GM12878 (cell line): ENCODE measurements around the gene GID8. TPM values are rescaled to one million over a fixed set of nuclear protein-coding genes. Genes with fewer than 3 reads are reported as not detected.

Experiments used
- ATAC-seq: fragments of 200-7000 bp; cut with Tn5 transposase; 3 replicates; pipeline ENCODE4 v1.9.1; 2020; ENCODE audit warnings: mild to moderate bottlenecking, moderate library complexity
- BruUV-seq: library from RNA; stranded (reverse); fragments of 400-500 nt; replicated peaks from 2 replicates; lab custom pipeline; 2021; lab: Mats Ljungman, UMichigan
- CTCF ChIA-PET: fragments of 300-600 bp; sonication (Branson Sonifier 250); formaldehyde crosslinking; extraction: SDS; loops from one replicate; lab custom pipeline; 2021; ENCODE audit warnings: inconsistent platforms; lab: Yijun Ruan, JAX
- POLR2A ChIA-PET: fragments of 350-600 bp; formaldehyde crosslinking; extraction: SDS; loops from one replicate; lab custom pipeline; 2021; ENCODE audit warnings: inconsistent platforms; lab: Charles Lee
- RAD21 ChIA-PET: fragments of 300-600 bp; sonication (Branson Sonifier 250); formaldehyde crosslinking; loops from one replicate; lab custom pipeline; 2023; ENCODE audit warnings: antibody characterized with exemption; ENCODE audit not compliant: unreplicated experiment; lab: Charles Lee
- SMC1A ChIA-PET: fragments of 300-600 bp; sonication (Branson Sonifier 250); formaldehyde crosslinking; loops from one replicate; lab custom pipeline; 2023; ENCODE audit not compliant: unreplicated experiment, uncharacterized antibody; lab: Charles Lee
- DNase-seq: peaks from one replicate; pipeline ENCODE4 v3.0.0-alpha.2; 2011; ENCODE audit warnings: low read depth, low spot score
- FAIRE-seq: peaks from 3 replicates; lab custom pipeline; 2011; peaks lifted over from hg19 to GRCh38; lab: Jason Lieb, UNC
- H2AFZ ChIP-seq: 2 replicates; pipeline ENCODE4 v1.6.0; 2011; ENCODE audit warnings: low read depth, low read length, control low read depth; ENCODE audit not compliant: control insufficient read depth
- H3K27ac ChIP-seq: 2 replicates; pipeline ENCODE4 v1.5.1; 2011; ENCODE audit warnings: control low read depth; ENCODE audit not compliant: control insufficient read depth, insufficient read depth
- H3K27me3 ChIP-seq, 2 experiments: replicated peaks in 1 of 2; 2 replicates each; pipeline versions ENCODE4 v1.6.0 to v1.6.1; 2011; ENCODE audit warnings: low read length in 1 of 2; ENCODE audit not compliant: control insufficient read depth in 2 of 2, insufficient read depth in 2 of 2
- H3K36me3 ChIP-seq, 2 experiments: 2 replicates each; pipeline ENCODE4 v1.5.1; 2011; ENCODE audit warnings: low read length in 1 of 2; ENCODE audit not compliant: control insufficient read depth in 2 of 2, insufficient read depth in 2 of 2
- H3K4me1 ChIP-seq: 2 replicates; pipeline ENCODE4 v1.6.1; 2011; ENCODE audit warnings: mild to moderate bottlenecking, low read length, moderate library complexity, mixed read lengths; ENCODE audit not compliant: control insufficient read depth, insufficient read depth
- H3K4me2 ChIP-seq: 2 replicates; pipeline ENCODE4 v1.6.0; 2011; ENCODE audit warnings: control low read depth; ENCODE audit not compliant: control insufficient read depth, insufficient read depth
- H3K4me3 ChIP-seq: fragments of 200-600 bp; sonication (generic); 2 replicates; pipeline ENCODE4 v1.5.1; 2016
- H3K79me2 ChIP-seq: 2 replicates; pipeline ENCODE4 v1.6.0; 2011; ENCODE audit warnings: low read length; ENCODE audit not compliant: control insufficient read depth, insufficient read depth
- H3K9ac ChIP-seq: 2 replicates; pipeline ENCODE4 v1.8.0; 2011; ENCODE audit warnings: low read length, control low read depth, mixed read lengths; ENCODE audit not compliant: control insufficient read depth, insufficient read depth
- H3K9me3 ChIP-seq: replicated peaks from 3 replicates; pipeline ENCODE4 v1.5.1; 2011; ENCODE audit warnings: mild to moderate bottlenecking, low read length; ENCODE audit not compliant: control insufficient read depth, insufficient read depth
- H4K20me1 ChIP-seq: 2 replicates; pipeline ENCODE4 v1.6.0; 2011; ENCODE audit not compliant: control insufficient read depth, insufficient read depth
- EED ChIP-seq: sonication (generic); IDR thresholded peaks from 2 replicates; pipeline ENCODE4 v1.6.1; 2016; ENCODE audit warnings: antibody characterized with exemption, low read depth
- IKZF2 ChIP-seq, 2 experiments: fragments of 450-650 bp; IDR thresholded peaks; 2 replicates each; pipeline ENCODE4 v1.6.1; 2017; ENCODE audit warnings: mild to moderate bottlenecking in 2 of 2, moderate library complexity in 2 of 2
- JUND ChIP-seq: IDR thresholded peaks from 2 replicates; pipeline ENCODE4 v1.6.1; 2012; ENCODE audit warnings: low read depth, mild to moderate bottlenecking, low read length, improper control_type of control experiment, moderate library complexity
- MYB ChIP-seq: fragments of 150-350 bp; IDR thresholded peaks from 2 replicates; pipeline ENCODE4 v1.6.1; 2014; ENCODE audit warnings: mild to moderate bottlenecking, low read depth, low read length, borderline replicate concordance
- MYC ChIP-seq: IDR thresholded peaks from 2 replicates; pipeline ENCODE4 v1.6.1; 2011; ENCODE audit warnings: mild to moderate bottlenecking, low read length, moderate library complexity, inconsistent platforms; ENCODE audit not compliant: insufficient read depth, insufficient replicate concordance, insufficient read length, severe bottlenecking
- NFIC ChIP-seq: IDR thresholded peaks from 2 replicates; pipeline ENCODE4 v1.6.1; 2012; ENCODE audit warnings: low read depth, mild to moderate bottlenecking, inconsistent platforms, low read length, moderate library complexity
- NFXL1 ChIP-seq: fragments of 450-650 bp; IDR thresholded peaks from 2 replicates; pipeline ENCODE4 v1.6.1; 2017; ENCODE audit warnings: antibody characterized with exemption, mild to moderate bottlenecking, borderline replicate concordance
- RBBP5 ChIP-seq: fragments of 200-600 bp; sonication (generic); conservative IDR thresholded peaks from 2 replicates; pipeline ENCODE4 v1.6.1; 2016
- SIX5 ChIP-seq: IDR thresholded peaks from 2 replicates; pipeline ENCODE4 v1.6.1; 2011; ENCODE audit warnings: mild to moderate bottlenecking, low read depth, low read length, moderate library complexity; ENCODE audit not compliant: severe bottlenecking
- SMARCA5 ChIP-seq: fragments of 450-650 bp; IDR thresholded peaks from 2 replicates; pipeline ENCODE4 v1.6.1; 2017; ENCODE audit warnings: mild to moderate bottlenecking
- YY1 ChIP-seq: IDR thresholded peaks from 2 replicates; pipeline ENCODE4 v1.6.1; 2011; ENCODE audit warnings: low read depth, mild to moderate bottlenecking, low read length
- WGBS: methylation state at CpG from one replicate; pipeline ENCODE4 v1.1.6; 2016; ENCODE audit warnings: low lambda C conversion rate; ENCODE audit not compliant: insufficient replicate concordance, insufficient coverage; ENCODE audit errors: missing lambda C conversion rate; 5-methylcytosine and 5-hydroxymethylcytosine counted together
- in situ Hi-C: fragments of 300-500 bp; cut with MboI; formaldehyde crosslinking; loops from 9 replicates; pipeline ENCODE4 v1.14.3; 2018; ENCODE audit warnings: mixed read lengths
- intact Hi-C: fragments of 100-400 bp; cut with micrococcal nuclease; formaldehyde crosslinking; loops from one replicate; pipeline ENCODE4 v1.14.2; 2022; ENCODE audit not compliant: unreplicated experiment
- polyA plus RNA-seq, 11 experiments: library from polyadenylated mRNA; depleted of rRNA in 4 of 11; unstranded in 6 of 11; stranded (reverse) in 5 of 11; fragments of >200 nt; fragmentation: Nextera tagmentation in 4 of 11; fragmentation: Illumina TruSeq in 1 of 11; extraction: Ambion mirVana in 4 of 11; extraction: Trizol in 1 of 11; gene quantifications; 1 replicate in 1 of 11; 2 replicates in 10 of 11; pipeline versions ENCODE4 v1.2.1 to v1.2.3, GENCODE V29; 2011 to 2016; ENCODE audit warnings: inconsistent platforms in 2 of 11, missing spikeins in 2 of 11, low read depth in 1 of 11
- total RNA-seq, 4 experiments: library from RNA; depleted of rRNA in 3 of 4; stranded (reverse); fragments of >200 nt in 3 of 4; fragmentation: Illumina TruSeq in 1 of 4; extraction: Trizol in 1 of 4; gene quantifications; 2 replicates each; pipeline versions ENCODE4 v1.2.1 to v1.2.3, GENCODE V29; 2013 to 2021
- TF ChIP-seq, protein P1 (sequence below), 3 experiments: IDR thresholded peaks in 2 of 3; conservative IDR thresholded peaks in 1 of 3; 2 replicates each; pipeline ENCODE4 v1.5.1; 2011; ENCODE audit warnings: low read depth in 3 of 3, low read length in 3 of 3, mild to moderate bottlenecking in 3 of 3, control low read depth in 2 of 3, moderate library complexity in 2 of 3, inconsistent platforms in 1 of 3, mixed read lengths in 1 of 3; ENCODE audit not compliant: control insufficient read depth in 2 of 3, insufficient read depth in 1 of 3; ENCODE audit errors: extremely low read depth in 1 of 3

The GID8 gene
- total and polyA plus RNA-seq, 10 of the 15 experiments (the other 5 are each of a cell fraction or from before 2014, with no cell fraction given) = 12.0 to 33.8 (median 22.2) TPM

DNA sequence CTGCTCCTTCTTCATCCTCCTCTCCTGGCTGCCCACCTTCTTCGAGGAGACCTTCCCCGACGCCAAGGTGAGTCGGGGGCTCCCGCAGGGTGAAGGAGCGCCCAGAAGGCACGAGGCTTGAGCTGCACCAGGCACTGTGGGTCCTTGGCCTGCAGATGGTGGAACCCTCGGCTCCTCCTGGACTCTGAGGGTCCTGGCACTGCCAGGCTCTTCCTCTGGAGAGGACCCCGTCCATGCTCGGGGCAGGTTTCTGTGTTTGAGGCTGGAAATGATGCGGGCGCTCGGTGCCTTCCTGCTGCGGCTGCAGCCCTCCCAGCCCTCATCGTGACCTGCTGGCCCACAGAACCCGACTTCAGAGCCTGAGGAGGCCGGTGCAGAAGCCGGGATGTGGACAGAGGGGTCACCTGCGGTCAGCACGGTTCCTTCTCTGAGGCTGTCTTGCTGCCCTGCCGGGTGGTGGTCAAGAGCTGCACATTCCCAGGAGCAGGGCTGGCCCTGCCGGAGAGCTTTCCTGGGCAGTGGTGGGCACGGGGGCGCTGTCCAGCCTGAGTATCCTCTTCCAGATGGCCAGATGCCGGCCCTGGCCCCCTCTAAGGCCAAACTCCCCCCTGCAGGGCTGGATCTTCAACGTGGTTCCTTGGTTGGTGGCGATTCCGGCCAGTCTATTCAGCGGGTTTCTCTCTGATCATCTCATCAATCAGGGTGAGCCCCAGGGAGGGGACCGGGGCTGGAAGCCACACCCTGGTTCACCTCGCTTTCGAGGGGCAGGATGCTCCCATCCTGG lies 25.9 kb downstream of the GID8 start:
- SMC1A ChIA-PET = no interaction called here
- Histone ChIP-seq H3K4me3 (no peak overlapping the region), H3K4me2 (no peak overlapping the region)
- no TSS peak for BruUV-seq
- TF ChIP-seq, protein P1, sequence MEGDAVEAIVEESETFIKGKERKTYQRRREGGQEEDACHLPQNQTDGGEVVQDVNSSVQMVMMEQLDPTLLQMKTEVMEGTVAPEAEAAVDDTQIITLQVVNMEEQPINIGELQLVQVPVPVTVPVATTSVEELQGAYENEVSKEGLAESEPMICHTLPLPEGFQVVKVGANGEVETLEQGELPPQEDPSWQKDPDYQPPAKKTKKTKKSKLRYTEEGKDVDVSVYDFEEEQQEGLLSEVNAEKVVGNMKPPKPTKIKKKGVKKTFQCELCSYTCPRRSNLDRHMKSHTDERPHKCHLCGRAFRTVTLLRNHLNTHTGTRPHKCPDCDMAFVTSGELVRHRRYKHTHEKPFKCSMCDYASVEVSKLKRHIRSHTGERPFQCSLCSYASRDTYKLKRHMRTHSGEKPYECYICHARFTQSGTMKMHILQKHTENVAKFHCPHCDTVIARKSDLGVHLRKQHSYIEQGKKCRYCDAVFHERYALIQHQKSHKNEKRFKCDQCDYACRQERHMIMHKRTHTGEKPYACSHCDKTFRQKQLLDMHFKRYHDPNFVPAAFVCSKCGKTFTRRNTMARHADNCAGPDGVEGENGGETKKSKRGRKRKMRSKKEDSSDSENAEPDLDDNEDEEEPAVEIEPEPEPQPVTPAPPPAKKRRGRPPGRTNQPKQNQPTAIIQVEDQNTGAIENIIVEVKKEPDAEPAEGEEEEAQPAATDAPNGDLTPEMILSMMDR (IDR thresholded peaks at IDR 0.05 in 2 of 3, conservative IDR thresholded peaks at IDR 0.05 in 1 of 3; ENCODE audit: control insufficient read depth in 2 of 3, extremely low read depth in 1 of 3, insufficient read depth in 1 of 3, low read depth in 3 of 3, low read length in 3 of 3) = no peak
- TF ChIP-seq RBBP5 = no peak
- TF ChIP-seq MYB = no peak
- TF ChIP-seq NFXL1 = no peak
- TF ChIP-seq NFIC = no peak
- TF ChIP-seq YY1 = no peak
- TF ChIP-seq EED = no peak
- no peak for TF ChIP-seq SIX5
- no peak for TF ChIP-seq SMARCA5
- TF ChIP-seq JUND = no peak
- no peak for TF ChIP-seq MYC
- no peak for TF ChIP-seq IKZF2 (IDR thresholded peaks at IDR 0.05)
- TF ChIP-seq, all 136 proteins: peak for 0
- H3K79me2 ChIP-seq = no peaks in the 10 kb centered on the region
- no peak overlapping the region for H2AFZ ChIP-seq
- ATAC-seq (no peak), DNase-seq (no peak), FAIRE-seq (no peak)
- peaks cover 16 to 18% of the 10 kb centered on the region in 2 experiments; a peak in 3 of 4 replicates for H3K36me3 ChIP-seq
- intact Hi-C loops (no loop called here), in situ Hi-C loops (no loop called here)
- no peak overlapping the region for H3K9ac ChIP-seq
- ChIA-PET CTCF (no interaction called here), RAD21 (no interaction called here), POLR2A (interaction anchor here (1.1 kb wide), 1 partner anchor 14 kb away, joined by 3 read pairs; no protein-coding TSS in a partner anchor)
- no peaks in the 10 kb centered on the region for H3K4me1 ChIP-seq
- H3K27me3 ChIP-seq = no peaks in the 10 kb centered on the region
- H3K9me3 ChIP-seq = no peaks in the 10 kb centered on the region
- no peak overlapping the region for H3K27ac ChIP-seq
- WGBS = 90% methylated on average over 32 of the region's 32 CpGs
- H4K20me1 ChIP-seq = no peaks in the 10 kb centered on the region
